SK-N-SH treated with all-trans-retinoic acid at 6 μM for 48 hours (cell line): Measurements from ENCODE around the gene BEST1.

Experiments used
- ATAC-seq: fragments of 200-7000 bp; cut with Tn5 transposase; 3 replicates; pipeline ENCODE4 v1.9.1; 2020; ENCODE audit warnings: mild to moderate bottlenecking, moderate library complexity
- ARNTL ChIP-seq: fragments of 450-650 bp; formaldehyde crosslinking; IDR thresholded peaks from 2 replicates; pipeline ENCODE4 v1.5.0; 2020; ENCODE audit warnings: low read depth, mild to moderate bottlenecking, moderate library complexity, borderline replicate concordance
- BACH2 ChIP-seq: fragments of 250-450 bp; sonication (Bioruptor Pico); IDR thresholded peaks from 2 replicates; pipeline ENCODE4 v1.9.0; 2021; ENCODE audit warnings: mild to moderate bottlenecking, borderline replicate concordance
- CSDC2 ChIP-seq: fragments of 250-450 bp; sonication (Bioruptor Pico); IDR thresholded peaks from 2 replicates; pipeline ENCODE4 v1.5.0; 2020; ENCODE audit warnings: mild to moderate bottlenecking, moderate library complexity
- ESRRG ChIP-seq: fragments of 250-450 bp; sonication (Bioruptor Pico); IDR thresholded peaks from 2 replicates; pipeline ENCODE4 v1.6.1; 2021; ENCODE audit warnings: mild to moderate bottlenecking
- GLIS3 ChIP-seq: fragments of 250-450 bp; sonication (Bioruptor Pico); IDR thresholded peaks from 2 replicates; pipeline ENCODE4 v1.5.0; 2020; ENCODE audit warnings: mild to moderate bottlenecking, moderate library complexity
- ISL1 ChIP-seq: fragments of 250-450 bp; sonication (Bioruptor Pico); IDR thresholded peaks from 2 replicates; pipeline ENCODE4 v2.1.2; 2022; ENCODE audit warnings: mild to moderate bottlenecking, moderate library complexity
- PPARA ChIP-seq: fragments of 250-450 bp; sonication (Bioruptor Pico); IDR thresholded peaks from 2 replicates; pipeline ENCODE4 v1.5.0; 2020; ENCODE audit warnings: mild to moderate bottlenecking, borderline replicate concordance
- RARB ChIP-seq: fragments of 250-450 bp; sonication (Bioruptor Pico); IDR thresholded peaks from 2 replicates; pipeline ENCODE4 v1.8.0; 2021; ENCODE audit warnings: mild to moderate bottlenecking, moderate library complexity
- SNAI2 ChIP-seq: fragments of 250-450 bp; sonication (Bioruptor Pico); IDR thresholded peaks from 2 replicates; pipeline ENCODE4 v1.5.0; 2020; ENCODE audit warnings: mild to moderate bottlenecking, moderate library complexity
- TOX ChIP-seq: fragments of 250-450 bp; sonication (Bioruptor Pico); IDR thresholded peaks from 2 replicates; pipeline ENCODE4 v1.8.0; 2021; ENCODE audit warnings: mild to moderate bottlenecking, moderate library complexity, borderline replicate concordance
- ZC3H10 ChIP-seq: fragments of 250-450 bp; sonication (Bioruptor Pico); IDR thresholded peaks from 2 replicates; pipeline ENCODE4 v1.5.1; 2021; ENCODE audit warnings: mild to moderate bottlenecking, moderate library complexity
- ZFP3 ChIP-seq: fragments of 250-450 bp; sonication (Bioruptor Pico); IDR thresholded peaks from 2 replicates; pipeline ENCODE4 v1.5.0; 2020; ENCODE audit warnings: mild to moderate bottlenecking, moderate library complexity
- ZFP30 ChIP-seq: fragments of 450-650 bp; formaldehyde crosslinking; IDR thresholded peaks from 2 replicates; pipeline ENCODE4 v1.5.0; 2022; ENCODE audit warnings: mild to moderate bottlenecking, moderate library complexity
- ZNF565 ChIP-seq: fragments of 450-650 bp; formaldehyde crosslinking; conservative IDR thresholded peaks from 2 replicates; pipeline ENCODE4 v1.5.0; 2020; ENCODE audit warnings: low read depth, mild to moderate bottlenecking, moderate library complexity
- ZNF70 ChIP-seq: fragments of 450-650 bp; formaldehyde crosslinking; IDR thresholded peaks from 2 replicates; pipeline ENCODE4 v1.5.0; 2020; ENCODE audit warnings: mild to moderate bottlenecking, moderate library complexity
- ZNF8 ChIP-seq: fragments of 450-650 bp; formaldehyde crosslinking; IDR thresholded peaks from 2 replicates; pipeline ENCODE4 v1.5.0; 2020; ENCODE audit warnings: mild to moderate bottlenecking, moderate library complexity
- TF ChIP-seq, protein P1 (sequence below): fragments of 250-450 bp; sonication (Bioruptor Pico); IDR thresholded peaks from 2 replicates; pipeline ENCODE4 v1.8.0; 2021; ENCODE audit warnings: low read depth, mild to moderate bottlenecking, moderate library complexity, borderline replicate concordance
- TF ChIP-seq, protein P2 (sequence below): fragments of 250-450 bp; sonication (Bioruptor Pico); IDR thresholded peaks from 2 replicates; pipeline ENCODE4 v1.5.1; 2021; ENCODE audit warnings: mild to moderate bottlenecking, moderate library complexity
- TF ChIP-seq, protein P3 (sequence below): fragments of 250-450 bp; sonication (Bioruptor Pico); IDR thresholded peaks from 2 replicates; pipeline ENCODE4 v1.5.1; 2020; ENCODE audit warnings: low read depth, mild to moderate bottlenecking, moderate library complexity
- TF ChIP-seq, protein P4 (sequence below): fragments of 250-450 bp; sonication (Bioruptor Pico); IDR thresholded peaks from 2 replicates; pipeline ENCODE4 v1.5.0; 2020; ENCODE audit warnings: mild to moderate bottlenecking, moderate library complexity

Gene BEST1

DNA sequence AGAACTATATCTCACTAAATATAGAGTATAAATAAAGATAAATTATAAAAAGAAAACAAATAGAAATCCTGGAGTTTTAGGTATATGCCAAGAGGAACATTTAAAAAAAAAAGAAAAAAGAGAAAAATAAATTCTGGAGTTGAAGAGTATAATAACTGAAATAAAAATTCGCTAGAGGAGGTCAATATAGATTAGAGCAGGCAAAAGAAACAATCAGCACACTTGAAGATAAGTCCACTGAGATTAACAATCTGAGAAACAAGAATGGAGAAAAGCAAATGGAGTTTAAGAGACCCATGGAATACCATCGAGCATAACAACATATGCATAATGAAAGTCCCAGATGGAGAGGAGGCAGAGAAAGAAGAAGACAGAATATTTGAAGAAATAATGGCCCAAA lies 14.3 kb upstream of the BEST1 start:
- TF ChIP-seq, protein P1, sequence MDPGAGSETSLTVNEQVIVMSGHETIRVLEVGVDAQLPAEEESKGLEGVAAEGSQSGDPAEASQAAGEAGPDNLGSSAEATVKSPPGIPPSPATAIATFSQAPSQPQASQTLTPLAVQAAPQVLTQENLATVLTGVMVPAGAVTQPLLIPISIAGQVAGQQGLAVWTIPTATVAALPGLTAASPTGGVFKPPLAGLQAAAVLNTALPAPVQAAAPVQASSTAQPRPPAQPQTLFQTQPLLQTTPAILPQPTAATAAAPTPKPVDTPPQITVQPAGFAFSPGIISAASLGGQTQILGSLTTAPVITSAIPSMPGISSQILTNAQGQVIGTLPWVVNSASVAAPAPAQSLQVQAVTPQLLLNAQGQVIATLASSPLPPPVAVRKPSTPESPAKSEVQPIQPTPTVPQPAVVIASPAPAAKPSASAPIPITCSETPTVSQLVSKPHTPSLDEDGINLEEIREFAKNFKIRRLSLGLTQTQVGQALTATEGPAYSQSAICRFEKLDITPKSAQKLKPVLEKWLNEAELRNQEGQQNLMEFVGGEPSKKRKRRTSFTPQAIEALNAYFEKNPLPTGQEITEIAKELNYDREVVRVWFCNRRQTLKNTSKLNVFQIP (CRISPR knock-in tag): no peak
- TF ChIP-seq CSDC2 (CRISPR knock-in tag): no peak
- TF ChIP-seq TOX (CRISPR knock-in tag): no peak
- TF ChIP-seq, protein P2, sequence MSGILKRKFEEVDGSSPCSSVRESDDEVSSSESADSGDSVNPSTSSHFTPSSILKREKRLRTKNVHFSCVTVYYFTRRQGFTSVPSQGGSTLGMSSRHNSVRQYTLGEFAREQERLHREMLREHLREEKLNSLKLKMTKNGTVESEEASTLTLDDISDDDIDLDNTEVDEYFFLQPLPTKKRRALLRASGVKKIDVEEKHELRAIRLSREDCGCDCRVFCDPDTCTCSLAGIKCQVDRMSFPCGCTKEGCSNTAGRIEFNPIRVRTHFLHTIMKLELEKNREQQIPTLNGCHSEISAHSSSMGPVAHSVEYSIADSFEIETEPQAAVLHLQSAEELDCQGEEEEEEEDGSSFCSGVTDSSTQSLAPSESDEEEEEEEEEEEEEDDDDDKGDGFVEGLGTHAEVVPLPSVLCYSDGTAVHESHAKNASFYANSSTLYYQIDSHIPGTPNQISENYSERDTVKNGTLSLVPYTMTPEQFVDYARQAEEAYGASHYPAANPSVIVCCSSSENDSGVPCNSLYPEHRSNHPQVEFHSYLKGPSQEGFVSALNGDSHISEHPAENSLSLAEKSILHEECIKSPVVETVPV (CRISPR knock-in tag): no peak
- TF ChIP-seq ZFP30 (CRISPR knock-in tag): no peak
- TF ChIP-seq GLIS3 (CRISPR knock-in tag): no peak
- TF ChIP-seq ARNTL (CRISPR knock-in tag): no peak
- no peak for TF ChIP-seq PPARA
- TF ChIP-seq ISL1 (CRISPR knock-in tag): no peak
- TF ChIP-seq, protein P3, sequence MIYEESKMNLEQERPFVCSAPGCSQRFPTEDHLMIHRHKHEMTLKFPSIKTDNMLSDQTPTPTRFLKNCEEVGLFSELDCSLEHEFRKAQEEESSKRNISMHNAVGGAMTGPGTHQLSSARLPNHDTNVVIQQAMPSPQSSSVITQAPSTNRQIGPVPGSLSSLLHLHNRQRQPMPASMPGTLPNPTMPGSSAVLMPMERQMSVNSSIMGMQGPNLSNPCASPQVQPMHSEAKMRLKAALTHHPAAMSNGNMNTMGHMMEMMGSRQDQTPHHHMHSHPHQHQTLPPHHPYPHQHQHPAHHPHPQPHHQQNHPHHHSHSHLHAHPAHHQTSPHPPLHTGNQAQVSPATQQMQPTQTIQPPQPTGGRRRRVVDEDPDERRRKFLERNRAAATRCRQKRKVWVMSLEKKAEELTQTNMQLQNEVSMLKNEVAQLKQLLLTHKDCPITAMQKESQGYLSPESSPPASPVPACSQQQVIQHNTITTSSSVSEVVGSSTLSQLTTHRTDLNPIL: no peak
- no peak for TF ChIP-seq SNAI2 (CRISPR knock-in tag)
- TF ChIP-seq BACH2 (CRISPR knock-in tag): no peak
- TF ChIP-seq ZNF70 (CRISPR knock-in tag): no peak
- TF ChIP-seq ESRRG (CRISPR knock-in tag): no peak
- TF ChIP-seq RARB: no peak
- no peak for TF ChIP-seq ZNF8 (CRISPR knock-in tag)
- no peak for ATAC-seq

DNA sequence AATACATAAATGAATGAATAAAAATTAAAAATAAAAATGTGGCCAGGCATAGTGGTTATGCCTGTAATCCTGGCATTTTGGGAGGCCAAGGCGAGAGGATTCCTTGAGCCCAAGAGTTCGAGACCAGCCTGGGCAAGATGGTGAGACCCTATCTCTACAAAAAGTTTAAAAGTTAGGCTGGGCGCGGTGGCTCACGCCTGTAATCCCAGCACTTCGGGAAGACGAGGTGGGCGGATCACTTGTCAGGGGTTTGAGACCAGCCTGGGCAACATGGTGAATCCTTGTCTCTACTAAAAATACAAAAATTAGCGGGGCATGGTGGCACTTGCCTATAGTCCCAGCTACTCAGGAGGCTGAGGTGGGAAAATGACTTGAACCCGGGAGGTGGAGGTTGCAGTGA lies 9.7 kb upstream of the BEST1 start:
- TF ChIP-seq, protein P3: no peak
- TF ChIP-seq RARB (no peak), SNAI2 (CRISPR knock-in tag) (no peak)
- no peak for ATAC-seq

DNA sequence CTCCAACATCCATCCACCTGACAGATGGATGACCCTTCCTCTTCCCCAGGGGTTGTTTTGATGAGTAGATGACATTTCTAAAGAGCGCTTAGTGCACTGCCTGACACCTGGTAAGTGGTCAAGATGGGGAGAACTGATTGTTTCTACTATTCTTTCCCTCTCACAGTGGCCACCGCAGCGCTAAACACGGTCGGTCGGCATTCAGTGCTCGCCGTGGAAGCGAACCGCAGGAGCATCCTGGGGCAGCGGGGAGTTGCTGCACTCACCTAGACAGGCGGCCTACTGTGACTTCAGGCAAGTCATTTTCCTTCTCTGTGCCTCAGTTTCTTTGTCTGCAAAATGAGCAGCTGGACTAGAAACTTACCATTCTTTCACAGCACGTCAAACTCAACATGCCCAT lies 5.0 kb upstream of the BEST1 start:
- no peak for TF ChIP-seq SNAI2 (CRISPR knock-in tag)
- TF ChIP-seq ZC3H10 (CRISPR knock-in tag): no peak
- TF ChIP-seq ZNF565 (CRISPR knock-in tag): no peak
- TF ChIP-seq ARNTL (CRISPR knock-in tag): no peak
- TF ChIP-seq TOX (CRISPR knock-in tag): no peak
- TF ChIP-seq, protein P4, sequence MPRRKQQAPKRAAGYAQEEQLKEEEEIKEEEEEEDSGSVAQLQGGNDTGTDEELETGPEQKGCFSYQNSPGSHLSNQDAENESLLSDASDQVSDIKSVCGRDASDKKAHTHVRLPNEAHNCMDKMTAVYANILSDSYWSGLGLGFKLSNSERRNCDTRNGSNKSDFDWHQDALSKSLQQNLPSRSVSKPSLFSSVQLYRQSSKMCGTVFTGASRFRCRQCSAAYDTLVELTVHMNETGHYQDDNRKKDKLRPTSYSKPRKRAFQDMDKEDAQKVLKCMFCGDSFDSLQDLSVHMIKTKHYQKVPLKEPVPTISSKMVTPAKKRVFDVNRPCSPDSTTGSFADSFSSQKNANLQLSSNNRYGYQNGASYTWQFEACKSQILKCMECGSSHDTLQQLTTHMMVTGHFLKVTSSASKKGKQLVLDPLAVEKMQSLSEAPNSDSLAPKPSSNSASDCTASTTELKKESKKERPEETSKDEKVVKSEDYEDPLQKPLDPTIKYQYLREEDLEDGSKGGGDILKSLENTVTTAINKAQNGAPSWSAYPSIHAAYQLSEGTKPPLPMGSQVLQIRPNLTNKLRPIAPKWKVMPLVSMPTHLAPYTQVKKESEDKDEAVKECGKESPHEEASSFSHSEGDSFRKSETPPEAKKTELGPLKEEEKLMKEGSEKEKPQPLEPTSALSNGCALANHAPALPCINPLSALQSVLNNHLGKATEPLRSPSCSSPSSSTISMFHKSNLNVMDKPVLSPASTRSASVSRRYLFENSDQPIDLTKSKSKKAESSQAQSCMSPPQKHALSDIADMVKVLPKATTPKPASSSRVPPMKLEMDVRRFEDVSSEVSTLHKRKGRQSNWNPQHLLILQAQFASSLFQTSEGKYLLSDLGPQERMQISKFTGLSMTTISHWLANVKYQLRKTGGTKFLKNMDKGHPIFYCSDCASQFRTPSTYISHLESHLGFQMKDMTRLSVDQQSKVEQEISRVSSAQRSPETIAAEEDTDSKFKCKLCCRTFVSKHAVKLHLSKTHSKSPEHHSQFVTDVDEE (CRISPR knock-in tag): no peak
- TF ChIP-seq ZFP3 (CRISPR knock-in tag): no peak
- TF ChIP-seq, protein P1 (CRISPR knock-in tag): no peak
- no peak for TF ChIP-seq ESRRG (CRISPR knock-in tag)
- no peak for ATAC-seq
